Keratinocyte (primary cell): ENCODE results near the gene TRPV5. TPM values are rescaled to one million over a fixed set of nuclear protein-coding genes. Genes with fewer than 3 reads are reported as not detected.

Source experiments
- DNase-seq: peaks from one replicate; pipeline ENCODE4 v3.0.0-alpha.2; 2011; ENCODE audit warnings: low read depth, missing footprints, low spot score
- FAIRE-seq: peaks from 2 replicates; lab custom pipeline; 2011; peaks lifted over from hg19 to GRCh38; lab: Jason Lieb, UNC
- H2AFZ ChIP-seq: 2 replicates; pipeline ENCODE4 v1.6.0; 2012; ENCODE audit warnings: low read length, control low read depth, inconsistent platforms; ENCODE audit not compliant: control insufficient read depth
- H3K27ac ChIP-seq: 2 replicates; pipeline ENCODE4 v1.5.1; 2011; ENCODE audit warnings: low read length; ENCODE audit not compliant: control insufficient read depth, insufficient read depth
- H3K27me3 ChIP-seq: 3 replicates; pipeline ENCODE4 v1.6.0; 2011; ENCODE audit warnings: low read length; ENCODE audit not compliant: control insufficient read depth, insufficient read depth; ENCODE audit errors: extremely low read depth
- H3K36me3 ChIP-seq, 2 experiments: 2 replicates in 1 of 2; 3 replicates in 1 of 2; pipeline ENCODE4 v1.5.1; 2011; ENCODE audit warnings: low read length in 2 of 2, mild to moderate bottlenecking in 1 of 2; ENCODE audit not compliant: control insufficient read depth in 2 of 2, insufficient read depth in 2 of 2; ENCODE audit errors: extremely low read depth in 1 of 2
- H3K4me1 ChIP-seq: 3 replicates; pipeline ENCODE4 v1.5.1; 2011; ENCODE audit warnings: low read length; ENCODE audit not compliant: control insufficient read depth, insufficient read depth; ENCODE audit errors: extremely low read depth
- H3K4me2 ChIP-seq: 3 replicates; pipeline ENCODE4 v1.6.0; 2011; ENCODE audit warnings: low read depth, low read length; ENCODE audit not compliant: control insufficient read depth, insufficient read depth; ENCODE audit errors: extremely low read depth
- H3K4me3 ChIP-seq, 3 experiments: fragments of 200-600 bp in 1 of 3; sonication (generic) in 1 of 3; 2 replicates in 2 of 3; 3 replicates in 1 of 3; pipeline ENCODE4 v1.5.1; 2011 to 2016; ENCODE audit warnings: low read length in 3 of 3, mild to moderate bottlenecking in 3 of 3, control low read depth in 2 of 3, inconsistent platforms in 1 of 3, low read depth in 1 of 3, mixed read lengths in 1 of 3, mixed run types in 1 of 3, moderate library complexity in 1 of 3; ENCODE audit not compliant: control insufficient read depth in 2 of 3, insufficient read depth in 2 of 3; ENCODE audit errors: extremely low read depth in 1 of 3
- H3K79me2 ChIP-seq: 2 replicates; pipeline ENCODE4 v1.6.0; 2012; ENCODE audit warnings: low read length; ENCODE audit not compliant: control insufficient read depth, insufficient read depth
- H3K9ac ChIP-seq: 3 replicates; pipeline ENCODE4 v1.6.0; 2011; ENCODE audit warnings: low read length; ENCODE audit not compliant: control insufficient read depth, insufficient read depth; ENCODE audit errors: extremely low read depth
- H3K9me1 ChIP-seq: 3 replicates; pipeline ENCODE4 v1.6.0; 2011; ENCODE audit warnings: low read length; ENCODE audit not compliant: control insufficient read depth, insufficient read depth; ENCODE audit errors: extremely low read depth
- H3K9me3 ChIP-seq: 2 replicates; pipeline ENCODE4 v1.5.1; 2012; ENCODE audit warnings: low read depth, low read length; ENCODE audit not compliant: control insufficient read depth
- H4K20me1 ChIP-seq: 3 replicates; pipeline ENCODE4 v1.6.0; 2011; ENCODE audit warnings: low read length; ENCODE audit not compliant: control insufficient read depth, insufficient read depth; ENCODE audit errors: extremely low read depth
- EZH2 ChIP-seq: IDR thresholded peaks from one replicate; pipeline ENCODE4 v1.6.1; 2012; ENCODE audit warnings: inconsistent platforms, mild to moderate bottlenecking, low read length, moderate library complexity
- dilution Hi-C: fragments of 300-500 bp; cut with MboI; formaldehyde crosslinking; loops from one replicate; pipeline ENCODE4 v1.7.0; 2020; ENCODE audit warnings: low sequenced_read_pairs; ENCODE audit not compliant: extremely low pct_ligation_motif_present
- polyA plus RNA-seq, 5 experiments: library from polyadenylated mRNA; depleted of rRNA in 3 of 5; stranded (reverse) in 3 of 5; stranded (forward) in 1 of 5; unstranded in 1 of 5; fragments of >200 nt; gene quantifications; 1 replicate in 1 of 5; 2 replicates in 3 of 5; 3 replicates in 1 of 5; pipeline versions ENCODE4 v1.2.1 to v1.2.3, GENCODE V29; 2011 to 2012; ENCODE audit warnings: missing spikeins in 2 of 5, low read depth in 1 of 5, low replicate concordance in 1 of 5
- TF ChIP-seq, protein P1 (sequence below), 3 experiments: IDR thresholded peaks in 1 of 3; conservative IDR thresholded peaks in 1 of 3; optimal IDR thresholded peaks in 1 of 3; 2 replicates in 2 of 3; 3 replicates in 1 of 3; pipeline versions ENCODE3 to v1.5.1; 2011; ENCODE audit warnings: low read length in 3 of 3, mild to moderate bottlenecking in 3 of 3, moderate library complexity in 2 of 3, control low read depth in 1 of 3, inconsistent platforms in 1 of 3; ENCODE audit not compliant: insufficient read depth in 2 of 3; ENCODE audit errors: extremely low read depth in 1 of 3

The TRPV5 gene
- polyA plus RNA-seq, 1 donor (not counting 4 experiments of a cell fraction or from before 2014, with no cell fraction given) = not detected

DNA sequence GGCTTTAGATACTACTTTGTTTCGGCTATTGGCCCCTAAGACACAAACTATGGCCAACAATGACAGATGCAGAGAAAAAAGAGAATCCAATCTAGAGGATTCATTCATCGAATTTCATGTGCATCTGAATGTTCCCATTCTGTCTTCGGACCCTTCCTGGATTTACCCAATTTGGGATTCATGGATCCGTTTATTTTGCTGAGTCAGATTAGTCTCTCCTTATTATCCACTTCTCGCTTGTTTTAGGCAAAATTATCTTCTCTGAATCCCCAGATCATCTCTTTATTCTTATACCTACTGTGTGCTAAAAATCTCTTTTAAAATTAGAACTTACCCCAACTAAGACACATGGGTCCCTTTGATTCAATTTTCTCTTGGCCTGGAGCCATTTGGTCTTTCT lies 54.5 kb downstream of the TRPV5 start:
- H3K27me3 ChIP-seq = no peaks in the 10 kb centered on the region
- FAIRE-seq = no peak
- no peak overlapping the region for H3K4me3 ChIP-seq
- no peak overlapping the region for H3K27ac ChIP-seq
- no peaks in the 10 kb centered on the region for H3K79me2 ChIP-seq
- dilution Hi-C loops = no loop called here
- DNase-seq = no peak
- H3K36me3 ChIP-seq = no peaks in the 10 kb centered on the region
- H3K9me3 ChIP-seq = no peaks in the 10 kb centered on the region
- H3K9ac ChIP-seq = no peak overlapping the region
- no peak overlapping the region for H3K4me2 ChIP-seq
- TF ChIP-seq, protein P1, sequence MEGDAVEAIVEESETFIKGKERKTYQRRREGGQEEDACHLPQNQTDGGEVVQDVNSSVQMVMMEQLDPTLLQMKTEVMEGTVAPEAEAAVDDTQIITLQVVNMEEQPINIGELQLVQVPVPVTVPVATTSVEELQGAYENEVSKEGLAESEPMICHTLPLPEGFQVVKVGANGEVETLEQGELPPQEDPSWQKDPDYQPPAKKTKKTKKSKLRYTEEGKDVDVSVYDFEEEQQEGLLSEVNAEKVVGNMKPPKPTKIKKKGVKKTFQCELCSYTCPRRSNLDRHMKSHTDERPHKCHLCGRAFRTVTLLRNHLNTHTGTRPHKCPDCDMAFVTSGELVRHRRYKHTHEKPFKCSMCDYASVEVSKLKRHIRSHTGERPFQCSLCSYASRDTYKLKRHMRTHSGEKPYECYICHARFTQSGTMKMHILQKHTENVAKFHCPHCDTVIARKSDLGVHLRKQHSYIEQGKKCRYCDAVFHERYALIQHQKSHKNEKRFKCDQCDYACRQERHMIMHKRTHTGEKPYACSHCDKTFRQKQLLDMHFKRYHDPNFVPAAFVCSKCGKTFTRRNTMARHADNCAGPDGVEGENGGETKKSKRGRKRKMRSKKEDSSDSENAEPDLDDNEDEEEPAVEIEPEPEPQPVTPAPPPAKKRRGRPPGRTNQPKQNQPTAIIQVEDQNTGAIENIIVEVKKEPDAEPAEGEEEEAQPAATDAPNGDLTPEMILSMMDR (optimal IDR thresholded peaks at IDR 0.05 in 1 of 3, IDR thresholded peaks at IDR 0.05 in 1 of 3, conservative IDR thresholded peaks at IDR 0.05 in 1 of 3; ENCODE audit: extremely low read depth in 1 of 3, insufficient read depth in 2 of 3, low read length in 3 of 3) = no peak
- no peak for TF ChIP-seq EZH2
- no peaks in the 10 kb centered on the region for H3K9me1 ChIP-seq
- H2AFZ ChIP-seq = no peak overlapping the region
- no peaks in the 10 kb centered on the region for H4K20me1 ChIP-seq
- H3K4me1 ChIP-seq = peaks cover 7% of the 10 kb centered on the region

DNA sequence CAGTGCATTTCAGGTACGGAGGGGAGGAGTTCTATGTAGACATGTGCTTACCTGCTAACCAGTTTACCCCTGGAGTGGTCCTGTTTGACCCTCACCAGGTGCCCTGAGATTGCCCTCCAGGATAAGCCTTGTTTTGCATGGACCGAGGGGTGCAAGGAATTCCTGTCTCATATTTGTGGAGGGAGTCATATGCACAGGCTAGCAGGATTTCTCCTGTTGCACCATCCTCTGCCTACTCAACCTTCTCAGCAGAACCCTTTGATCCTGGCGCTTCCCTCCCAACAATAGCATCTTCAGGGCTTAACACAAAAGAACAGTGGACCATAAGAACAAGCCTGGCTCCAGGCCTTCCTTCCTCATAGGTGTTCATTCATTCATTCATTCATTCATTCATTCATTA lies 55.2 kb downstream of the TRPV5 start:
- Histone ChIP-seq H2AFZ (no peak overlapping the region), H3K27me3 (no peaks in the 10 kb centered on the region), H3K4me3 (no peak overlapping the region), H3K4me2 (no peak overlapping the region), H3K36me3 (no peaks in the 10 kb centered on the region), H3K9me3 (no peaks in the 10 kb centered on the region), H3K4me1 (peaks cover 7% of the 10 kb centered on the region), H3K79me2 (no peaks in the 10 kb centered on the region), H3K9ac (no peak overlapping the region), H4K20me1 (no peaks in the 10 kb centered on the region), H3K9me1 (no peaks in the 10 kb centered on the region), H3K27ac (no peak overlapping the region)
- no peak for TF ChIP-seq EZH2
- TF ChIP-seq, protein P1 (optimal IDR thresholded peaks at IDR 0.05 in 1 of 3, IDR thresholded peaks at IDR 0.05 in 1 of 3, conservative IDR thresholded peaks at IDR 0.05 in 1 of 3; ENCODE audit: extremely low read depth in 1 of 3, insufficient read depth in 2 of 3, low read length in 3 of 3) = no peak
- dilution Hi-C loops = no loop called here
- FAIRE-seq (no peak), DNase-seq (no peak)
